Thoracic aorta (tissue), 2 donors: ENCODE results near the gene TRAF4. TPM values are rescaled to one million over a fixed set of nuclear protein-coding genes. Genes with fewer than 3 reads are reported as not detected.

Experiments used
- ATAC-seq: fragments of 150-250 bp; one replicate; pipeline ENCODE4 v1.8.0; 2017; ENCODE audit warnings: low read depth; ENCODE audit not compliant: insufficient number of reproducible peaks, low FRiP score
- DNase-seq: peaks from one replicate; pipeline ENCODE4 v3.0.0-alpha.2; 2020; ENCODE audit warnings: low spot score
- H3K27ac ChIP-seq, 2 donors: fragments of 200-600 bp; sonication (generic); 1 replicate in 1 of 2; 2 replicates in 1 of 2; pipeline ENCODE4 v1.5.1; 2016; ENCODE audit warnings: mild to moderate bottlenecking in 2 of 2, moderate library complexity in 2 of 2
- H3K27me3 ChIP-seq: fragments of 200-600 bp; sonication (generic); replicated peaks from 2 replicates; pipeline ENCODE4 v1.6.0; 2016; ENCODE audit warnings: mild to moderate bottlenecking; ENCODE audit not compliant: insufficient read depth
- H3K36me3 ChIP-seq: fragments of 200-600 bp; sonication (generic); one replicate; pipeline ENCODE4 v1.5.1; 2016
- H3K4me1 ChIP-seq, 2 donors: fragments of 200-600 bp; sonication (generic); 1 replicate in 1 of 2; 2 replicates in 1 of 2; pipeline versions ENCODE4 v1.5.1 to v1.6.0; 2016; ENCODE audit warnings: low read depth in 2 of 2, mild to moderate bottlenecking in 1 of 2; ENCODE audit not compliant: control insufficient read depth in 1 of 2
- H3K4me3 ChIP-seq: fragments of 200-600 bp; sonication (generic); 2 replicates; pipeline ENCODE4 v1.5.1; 2016; ENCODE audit warnings: mild to moderate bottlenecking
- H3K9me3 ChIP-seq: fragments of 200-600 bp; sonication (generic); 2 replicates; pipeline ENCODE4 v1.5.1; 2016
- CTCF ChIP-seq: fragments of 200-600 bp; sonication (generic); IDR thresholded peaks from one replicate; pipeline ENCODE4 v1.5.1; 2019; ENCODE audit warnings: antibody characterized with exemption
- total RNA-seq, 2 donors: library from RNA; depleted of rRNA; stranded (reverse); fragments of >200 nt; gene quantifications; one replicate each; pipeline versions ENCODE4 v1.1.0 to v1.2.3, GENCODE V29; 2016

TRAF4 gene
- total RNA-seq, 2 donors from 2014 or later = 9.9 to 22.4 TPM

GRCh38 chr17:28737316-28737715, 6.5 kb upstream of the TRAF4 start:
- Histone ChIP-seq H3K9me3 (no peaks in the 10 kb centered on the region), H3K36me3 (no peaks in the 10 kb centered on the region), H3K27ac (no peak overlapping the region), H3K4me1 (peaks cover 0 to under 1% of the 10 kb centered on the region in 2 donors), H3K4me3 (no peak overlapping the region), H3K27me3 (no peaks in the 10 kb centered on the region)
- DNase-seq (no peak), ATAC-seq (no peak)
- TF ChIP-seq CTCF = no peak

GRCh38 chr17:28737770-28738679, 5.8 kb upstream of the TRAF4 start:
- no peak for TF ChIP-seq CTCF
- no peak for ATAC-seq
- Histone ChIP-seq H3K27ac (no peak overlapping the region), H3K27me3 (no peaks in the 10 kb centered on the region), H3K36me3 (no peaks in the 10 kb centered on the region), H3K4me1 (peaks cover 0 to 8% of the 10 kb centered on the region in 2 donors), H3K9me3 (no peaks in the 10 kb centered on the region), H3K4me3 (no peak overlapping the region)
- DNase-seq = no peak

- Histone ChIP-seq H3K36me3 (no peaks in the 10 kb centered on the region), H3K4me3 (no peak overlapping the region), H3K9me3 (no peaks in the 10 kb centered on the region), H3K4me1 (peaks cover 0 to 12% of the 10 kb centered on the region in 2 donors), H3K27me3 (no peaks in the 10 kb centered on the region), H3K27ac (no peak overlapping the region)
- DNase-seq (no peak), ATAC-seq (no peak)
- no peak for TF ChIP-seq CTCF
Measured at GRCh38 chr17:28738680-28739384, 5.0 kb upstream of the TRAF4 start.

GRCh38 chr17:28740406-28741357, 3.1 kb upstream of the TRAF4 start:
- TF ChIP-seq CTCF = no peak
- no peak for DNase-seq

More at GRCh38 chr17:28740406-28741357, 3.1 kb upstream of the TRAF4 start:
- no peak for ATAC-seq
- Histone ChIP-seq H3K4me3 (no peak overlapping the region), H3K27ac (no peak overlapping the region), H3K4me1 (peaks cover 5 to 27% of the 10 kb centered on the region in 2 donors), H3K9me3 (no peaks in the 10 kb centered on the region), H3K36me3 (no peaks in the 10 kb centered on the region), H3K27me3 (no peaks in the 10 kb centered on the region)
